BLaER1 (cell line): ENCODE data around the gene TLK1.

ENCODE experiments used
- H3K27ac ChIP-seq: shearing (Covaris generic); formaldehyde crosslinking; 2 replicates; pipeline ENCODE4 v1.8.1; 2022
- H3K27me3 ChIP-seq: shearing (Covaris generic); formaldehyde crosslinking; 2 replicates; pipeline ENCODE4 v1.8.1; 2022
- H3K36me3 ChIP-seq: shearing (Covaris generic); formaldehyde crosslinking; 2 replicates; pipeline ENCODE4 v1.8.1; 2022
- H3K4me1 ChIP-seq: shearing (Covaris generic); formaldehyde crosslinking; 2 replicates; pipeline ENCODE4 v1.8.1; 2022
- H3K4me2 ChIP-seq: shearing (Covaris generic); formaldehyde crosslinking; 2 replicates; pipeline ENCODE4 v1.8.1; 2022
- H3K4me3 ChIP-seq: shearing (Covaris generic); formaldehyde crosslinking; 2 replicates; pipeline ENCODE4 v1.8.1; 2022
- H3K9ac ChIP-seq: shearing (Covaris generic); formaldehyde crosslinking; 2 replicates; pipeline ENCODE4 v1.8.1; 2022
- H3K9me3 ChIP-seq: shearing (Covaris generic); formaldehyde crosslinking; 2 replicates; pipeline ENCODE4 v1.8.1; 2022
- H4K20me1 ChIP-seq: shearing (Covaris generic); formaldehyde crosslinking; 2 replicates; pipeline ENCODE4 v1.8.1; 2022
- Cebpa-rat ChIP-seq: shearing (Covaris generic); IDR thresholded peaks from 2 replicates; pipeline ENCODE4 v1.8.1; 2022

Gene TLK1

DNA sequence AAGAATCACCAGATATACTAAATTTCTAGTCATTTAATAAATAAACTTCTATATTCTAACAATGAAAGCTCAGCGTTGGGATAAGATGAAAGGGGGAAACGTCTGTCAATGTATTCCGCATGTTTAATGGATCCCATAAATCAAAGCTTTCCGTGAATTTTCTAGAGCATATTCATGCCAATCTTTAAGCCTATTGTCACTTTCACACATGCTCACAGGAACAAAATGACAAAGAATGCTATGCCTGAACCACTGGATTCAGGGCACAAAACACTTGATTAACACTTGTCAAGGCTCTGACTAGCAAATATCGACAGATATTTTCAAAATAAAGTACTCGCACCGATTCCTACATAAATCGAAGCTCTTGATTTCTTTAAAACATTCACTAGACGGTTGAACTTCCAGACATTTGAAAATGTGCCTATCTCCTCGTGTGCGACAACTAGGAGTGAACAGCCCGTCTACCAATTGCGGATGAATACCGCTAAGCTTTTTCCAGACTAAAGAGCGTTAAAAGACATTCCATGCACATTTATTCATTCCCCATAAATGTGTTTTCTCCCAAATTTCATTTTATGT, 1.8 kb downstream of the TLK1 start:
- Histone ChIP-seq H3K27me3 (no peaks in the 10 kb centered on the region), H3K4me2 (peak overlapping the region; percentile 84), H3K9me3 (no peaks in the 10 kb centered on the region), H4K20me1 (peaks cover 57% of the 10 kb centered on the region), H3K36me3 (no peaks in the 10 kb centered on the region), H3K4me1 (peaks cover 53% of the 10 kb centered on the region), H3K4me3 (peak overlapping the region; percentile 85), H3K9ac (peak overlapping the region; percentile 93), H3K27ac (peak overlapping the region; percentile 95)
- no peak for TF ChIP-seq Cebpa-rat

DNA sequence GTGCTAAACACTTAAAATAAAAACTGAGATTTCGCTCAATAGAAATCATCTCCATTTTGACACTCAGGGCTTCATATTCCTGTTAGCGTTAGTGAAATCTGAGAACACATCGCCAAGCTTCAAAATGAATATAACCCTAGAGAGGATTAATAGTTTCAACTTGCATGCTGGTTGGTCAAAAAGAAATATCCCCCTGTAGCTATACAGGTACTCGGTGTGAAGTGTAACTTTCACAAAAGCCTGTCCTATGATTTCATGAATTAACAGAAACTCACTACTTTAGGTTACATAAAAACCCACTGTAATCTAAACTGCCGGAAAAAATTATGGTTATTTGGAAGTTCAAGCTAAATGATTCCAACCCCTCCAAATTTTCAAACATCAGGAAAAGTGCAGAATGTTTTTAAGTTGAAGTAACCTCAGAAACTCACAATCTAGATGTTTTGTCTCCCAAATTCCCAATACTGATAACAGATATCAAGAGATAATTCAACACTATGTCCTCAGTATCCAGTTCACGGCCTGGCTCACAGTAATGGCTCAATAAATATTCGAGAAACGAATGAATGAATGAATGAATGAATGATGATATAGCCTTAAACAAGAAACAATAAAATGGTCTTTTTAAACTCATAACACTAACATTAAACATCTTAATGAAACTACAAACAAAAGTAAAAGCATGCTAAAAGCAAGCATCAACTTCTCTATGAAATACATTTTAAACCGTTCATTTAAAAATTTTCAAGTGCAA, 2.5 kb downstream of the TLK1 start:
- no peak for TF ChIP-seq Cebpa-rat
- Histone ChIP-seq H3K36me3 (no peaks in the 10 kb centered on the region), H3K27me3 (no peaks in the 10 kb centered on the region), H3K27ac (peak overlapping the region; percentile 95; the same call in 1 of the 2 replicates), H3K4me2 (peak overlapping the region; percentile 84), H3K9ac (peak overlapping the region; percentile 93), H3K4me3 (peak overlapping the region; percentile 85), H3K4me1 (peaks cover 48% of the 10 kb centered on the region), H3K9me3 (no peaks in the 10 kb centered on the region), H4K20me1 (peaks cover 64% of the 10 kb centered on the region)

DNA sequence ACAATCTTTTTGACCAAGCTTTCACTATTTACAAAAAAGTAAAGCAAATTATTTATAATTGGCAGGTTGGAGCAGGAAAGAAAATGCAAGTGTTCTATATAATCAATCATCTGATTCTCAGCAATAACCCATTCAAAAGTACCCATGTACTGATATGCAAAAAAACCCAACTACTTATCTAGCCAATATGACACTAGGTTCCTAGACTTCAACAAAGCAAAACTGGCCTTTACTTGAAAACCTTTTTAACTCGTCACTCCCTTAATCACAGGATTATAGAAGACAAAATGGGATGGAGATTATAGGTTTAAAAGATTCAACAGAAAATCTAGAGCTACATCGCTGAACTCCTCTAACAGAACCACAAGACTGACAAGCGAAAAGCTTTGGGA, 3.6 kb downstream of the TLK1 start:
- Histone ChIP-seq H3K4me3 (no peak overlapping the region), H3K4me1 (peaks cover 37% of the 10 kb centered on the region)

DNA sequence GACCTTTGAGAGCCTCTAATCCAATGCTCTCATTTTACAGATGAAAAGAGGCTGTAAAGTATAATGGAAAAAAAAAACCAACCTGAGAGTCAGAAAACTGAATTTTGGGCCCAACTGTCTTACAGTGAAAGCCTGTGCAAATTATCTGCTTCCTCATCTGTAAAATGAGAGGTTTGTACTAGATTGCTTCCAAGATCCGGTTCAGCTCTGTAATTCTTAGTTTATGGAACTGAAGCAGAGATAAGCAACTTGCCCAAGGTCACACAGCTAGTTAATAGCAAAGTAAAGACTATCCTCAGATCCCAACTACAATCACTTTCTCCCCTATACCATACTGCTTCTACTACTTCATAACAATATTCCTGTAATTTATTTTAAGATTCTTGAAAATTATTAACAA, 6.3 kb downstream of the TLK1 start:
- no peaks in the 10 kb centered on the region for H3K27me3 ChIP-seq
- H3K36me3 ChIP-seq: no peaks in the 10 kb centered on the region
- no peak overlapping the region for H3K27ac ChIP-seq
- H3K4me3 ChIP-seq: no peak overlapping the region
- no peak overlapping the region for H3K4me2 ChIP-seq
- no peak for TF ChIP-seq Cebpa-rat
- H3K9me3 ChIP-seq: no peaks in the 10 kb centered on the region
- H3K9ac ChIP-seq: no peak overlapping the region
- peaks cover 35% of the 10 kb centered on the region for H3K4me1 ChIP-seq
- peaks cover 98% of the 10 kb centered on the region for H4K20me1 ChIP-seq

More for the DNA sequence above, 3.6 kb downstream of the TLK1 start:
- H3K27me3 ChIP-seq: no peaks in the 10 kb centered on the region
- H3K4me2 ChIP-seq: peak overlapping the region; percentile 8
- peaks cover 75% of the 10 kb centered on the region for H4K20me1 ChIP-seq
- H3K27ac ChIP-seq: no peak overlapping the region
- no peaks in the 10 kb centered on the region for H3K36me3 ChIP-seq
- H3K9ac ChIP-seq: no peak overlapping the region
- no peak for TF ChIP-seq Cebpa-rat
- H3K9me3 ChIP-seq: no peaks in the 10 kb centered on the region

DNA sequence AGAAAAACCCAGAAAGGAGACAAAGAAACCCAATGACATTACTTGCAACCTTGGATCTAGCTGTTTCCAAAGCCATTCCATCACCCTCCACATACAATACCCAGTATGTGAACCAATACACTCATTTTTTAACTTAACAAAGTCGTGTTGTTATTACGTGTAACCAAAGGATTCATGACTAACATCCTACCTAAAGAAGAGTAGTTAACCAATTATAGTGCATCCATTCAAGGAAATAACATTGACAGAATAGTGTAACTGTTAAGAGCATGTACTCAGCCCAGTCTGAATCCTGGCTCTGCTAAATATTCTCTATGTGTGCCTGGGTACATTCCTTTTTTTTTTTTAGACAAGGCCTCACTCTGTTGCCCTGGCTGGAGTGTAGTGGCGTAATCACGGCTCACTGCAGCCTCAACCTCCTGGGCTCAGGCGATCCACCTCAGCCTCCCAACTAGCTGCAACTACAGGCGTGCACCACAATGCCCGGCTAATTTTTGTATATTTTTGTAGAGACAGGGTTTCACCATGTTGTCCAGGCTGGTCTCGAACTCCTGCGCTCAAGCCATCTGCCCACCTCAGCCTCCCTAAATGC, 9.9 kb downstream of the TLK1 start:
- H3K27me3 ChIP-seq: no peaks in the 10 kb centered on the region
- no peaks in the 10 kb centered on the region for H3K36me3 ChIP-seq
- H3K27ac ChIP-seq: no peak overlapping the region
- H3K4me2 ChIP-seq: no peak overlapping the region
- H3K9me3 ChIP-seq: no peaks in the 10 kb centered on the region
- no peak overlapping the region for H3K9ac ChIP-seq
- H3K4me3 ChIP-seq: no peak overlapping the region
- peaks cover 37% of the 10 kb centered on the region for H3K4me1 ChIP-seq
- no peak for TF ChIP-seq Cebpa-rat
- H4K20me1 ChIP-seq: peaks cover 98% of the 10 kb centered on the region

DNA sequence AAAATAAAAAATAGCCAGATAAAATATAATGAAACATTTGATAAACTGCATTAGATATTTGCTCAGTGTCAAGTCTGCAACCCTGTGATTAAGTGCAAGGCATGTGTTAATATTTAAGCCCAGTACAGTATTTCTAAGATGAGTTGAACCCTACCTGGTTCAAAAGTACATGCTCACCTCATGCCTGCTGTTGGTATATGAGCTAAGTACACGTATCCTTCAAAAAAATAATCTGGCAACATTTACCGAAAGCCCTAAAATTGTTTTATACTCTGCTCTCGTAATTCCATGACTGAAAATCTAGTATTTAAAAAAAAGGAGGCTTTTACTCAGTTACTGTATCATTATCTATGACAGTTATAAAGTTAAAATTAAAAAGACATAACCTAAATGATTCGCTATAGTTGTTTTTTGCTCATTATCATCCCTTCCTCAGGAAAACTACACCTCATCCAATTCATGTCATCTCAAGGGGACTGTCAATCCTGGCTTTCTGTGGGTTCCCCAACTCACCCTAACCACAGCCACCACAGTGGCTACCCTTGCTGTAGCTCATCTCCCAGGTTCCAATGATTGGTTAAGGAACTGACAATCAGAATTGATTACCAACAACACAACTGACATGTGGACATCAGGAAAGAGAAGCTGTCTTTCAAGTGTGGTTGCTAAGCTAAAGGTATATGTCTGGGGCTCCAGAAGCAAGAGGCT, 10.6 kb downstream of the TLK1 start:
- peaks cover 40% of the 10 kb centered on the region for H3K4me1 ChIP-seq
- H3K9ac ChIP-seq: no peak overlapping the region
- peaks cover 2% of the 10 kb centered on the region for H3K36me3 ChIP-seq
- no peaks in the 10 kb centered on the region for H3K27me3 ChIP-seq
- no peak for TF ChIP-seq Cebpa-rat
- no peak overlapping the region for H3K4me2 ChIP-seq
- peaks cover under 1% of the 10 kb centered on the region; the same call in 1 of the 2 replicates for H3K9me3 ChIP-seq
- H3K4me3 ChIP-seq: no peak overlapping the region
- no peak overlapping the region for H3K27ac ChIP-seq
- H4K20me1 ChIP-seq: peaks cover 98% of the 10 kb centered on the region

DNA sequence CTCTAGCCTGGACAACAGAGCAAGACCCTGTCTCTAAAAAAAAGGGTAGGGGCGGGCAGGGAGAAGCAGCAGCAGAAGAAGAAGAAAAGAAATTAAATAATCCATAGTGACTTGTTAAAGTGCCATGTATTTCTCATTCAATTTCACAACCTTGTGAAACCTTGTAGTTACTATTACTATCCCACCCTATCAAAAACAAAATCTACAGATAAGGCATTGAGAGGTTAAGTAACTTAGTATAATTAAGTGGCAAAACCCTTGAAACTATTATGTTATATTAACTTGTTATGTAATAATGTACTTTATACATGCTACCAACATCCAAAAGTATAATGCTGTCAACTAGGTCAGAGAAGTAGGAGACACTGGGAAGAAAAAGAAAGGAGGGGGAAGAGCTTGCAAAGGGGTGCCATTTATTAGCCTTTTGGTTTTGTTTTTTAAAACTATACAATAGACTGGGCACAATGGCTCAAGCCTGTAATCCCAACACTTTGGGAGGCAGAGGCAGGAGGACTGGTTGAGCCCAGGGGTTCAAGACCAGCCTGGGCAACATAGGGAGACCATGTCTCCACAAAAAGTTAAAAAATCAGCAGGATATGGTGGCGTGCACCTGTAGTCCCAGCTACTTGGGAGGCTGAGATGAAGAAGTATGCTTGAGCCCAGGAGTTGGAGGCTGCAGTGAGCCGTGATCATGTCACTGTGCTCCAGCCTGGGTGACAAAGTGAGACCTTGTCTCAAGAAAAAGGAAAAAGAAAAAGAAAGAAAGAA, 11.3 kb downstream of the TLK1 start:
- no peak overlapping the region for H3K4me3 ChIP-seq
- no peak overlapping the region for H3K4me2 ChIP-seq
- H3K9ac ChIP-seq: no peak overlapping the region
- peaks cover 8% of the 10 kb centered on the region for H3K36me3 ChIP-seq
- H3K4me1 ChIP-seq: peaks cover 36% of the 10 kb centered on the region
- H3K9me3 ChIP-seq: peaks cover 6% of the 10 kb centered on the region
- no peaks in the 10 kb centered on the region for H3K27me3 ChIP-seq
- peaks cover 96% of the 10 kb centered on the region for H4K20me1 ChIP-seq
- no peak for TF ChIP-seq Cebpa-rat
- no peak overlapping the region for H3K27ac ChIP-seq

DNA sequence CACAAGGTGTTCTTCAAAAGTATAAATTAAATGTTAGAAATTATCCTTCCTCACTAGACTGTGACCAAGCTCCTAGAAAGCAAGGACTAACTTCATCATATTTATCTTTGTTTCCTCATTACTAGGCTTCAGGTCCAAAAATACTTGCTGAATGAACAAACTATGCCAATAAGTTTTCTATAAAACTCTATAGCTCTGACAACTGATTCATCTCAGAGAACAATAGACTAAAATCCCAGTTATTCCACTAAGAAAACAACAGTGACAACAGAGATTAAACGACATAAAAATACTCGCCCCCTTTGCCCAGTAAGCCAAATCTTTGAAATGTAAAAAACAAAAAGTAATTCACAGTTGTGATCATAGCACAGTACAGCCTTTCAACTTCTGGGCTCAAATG, 13.6 kb downstream of the TLK1 start:
- H3K27ac ChIP-seq: peak overlapping the region; percentile 40; the same call in 1 of the 2 replicates
- TF ChIP-seq Cebpa-rat: no peak
- H3K9ac ChIP-seq: no peak overlapping the region
- peaks cover 8% of the 10 kb centered on the region for H3K36me3 ChIP-seq
- H3K27me3 ChIP-seq: no peaks in the 10 kb centered on the region
- H3K4me2 ChIP-seq: peak overlapping the region; percentile 70
- H3K4me1 ChIP-seq: peaks cover 31% of the 10 kb centered on the region
- H4K20me1 ChIP-seq: peaks cover 95% of the 10 kb centered on the region
- H3K9me3 ChIP-seq: peaks cover 17% of the 10 kb centered on the region
- H3K4me3 ChIP-seq: no peak overlapping the region

DNA sequence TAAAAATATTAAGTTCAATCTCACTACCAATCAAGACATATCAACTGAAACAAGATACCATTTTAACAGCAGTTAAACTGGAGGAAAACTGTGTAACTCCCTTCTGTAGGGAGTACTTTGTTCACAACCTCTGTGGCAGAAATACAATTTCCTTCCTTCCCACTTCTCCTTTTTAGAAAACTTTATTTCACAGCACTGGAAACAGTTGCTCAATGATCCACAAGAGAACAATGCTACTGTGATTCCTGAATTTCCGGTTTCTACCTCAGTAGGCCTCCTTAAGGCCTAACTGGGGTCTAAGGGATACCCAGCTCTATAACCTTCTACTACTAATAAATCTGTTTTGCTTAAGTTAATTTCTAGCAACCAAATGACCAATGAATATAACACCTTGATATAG, 14.1 kb downstream of the TLK1 start:
- Histone ChIP-seq H3K27ac (peak overlapping the region; percentile 40), H3K4me3 (no peak overlapping the region), H3K9ac (no peak overlapping the region), H3K9me3 (peaks cover 17% of the 10 kb centered on the region), H3K27me3 (no peaks in the 10 kb centered on the region), H4K20me1 (peaks cover 95% of the 10 kb centered on the region), H3K36me3 (peaks cover 8% of the 10 kb centered on the region), H3K4me1 (peaks cover 31% of the 10 kb centered on the region), H3K4me2 (peak overlapping the region; percentile 70)
- no peak for TF ChIP-seq Cebpa-rat
